Liver (tissue), 9 donors: ENCODE results near the gene RBM38. TPM values are rescaled to one million over a fixed set of nuclear protein-coding genes. Genes with fewer than 3 reads are reported as not detected.
"Not testable (repeated sequence)": the region's sequence is repeated elsewhere in the genome, so short reads cannot be mapped to it uniquely, and the experiment has no call there.

Experiments used
- DNase-seq: peaks from one replicate; pipeline ENCODE4 v3.0.0-alpha.2; 2017; ENCODE audit warnings: low spot score
- H3K27ac ChIP-seq, 2 donors: one replicate each; pipeline ENCODE4 v1.7.0; 2013; ENCODE audit warnings: inconsistent platforms in 2 of 2, low read length in 2 of 2, control low read depth in 1 of 2, low read depth in 1 of 2, mild to moderate bottlenecking in 1 of 2
- H3K27me3 ChIP-seq, 4 donors: one replicate each; pipeline versions ENCODE4 v1.6.1 to v1.7.0; 2013; ENCODE audit warnings: low read length in 3 of 4, inconsistent platforms in 1 of 4, mild to moderate bottlenecking in 1 of 4, moderate library complexity in 1 of 4; ENCODE audit not compliant: control insufficient read depth in 4 of 4, insufficient read depth in 4 of 4
- H3K36me3 ChIP-seq, 4 donors: one replicate each; pipeline versions ENCODE4 v1.6.1 to v1.7.0; 2013; ENCODE audit warnings: low read length in 3 of 4, mild to moderate bottlenecking in 3 of 4, low read depth in 1 of 4, moderate library complexity in 1 of 4; ENCODE audit not compliant: control insufficient read depth in 4 of 4, insufficient read depth in 3 of 4
- H3K4me1 ChIP-seq, 4 donors: one replicate each; pipeline versions ENCODE4 v1.6.1 to v1.7.0; 2013; ENCODE audit warnings: low read length in 3 of 4, mild to moderate bottlenecking in 3 of 4, moderate library complexity in 1 of 4; ENCODE audit not compliant: control insufficient read depth in 4 of 4, insufficient read depth in 4 of 4
- H3K4me3 ChIP-seq, 3 donors: one replicate each; pipeline versions ENCODE4 v1.6.1 to v1.7.0; 2013; ENCODE audit warnings: low read length in 3 of 3, control low read depth in 1 of 3, low read depth in 1 of 3, mild to moderate bottlenecking in 1 of 3
- H3K9ac ChIP-seq, 2 donors: one replicate each; pipeline ENCODE4 v1.7.0; 2013; ENCODE audit warnings: low read length in 2 of 2, mild to moderate bottlenecking in 2 of 2, moderate library complexity in 2 of 2, control low read depth in 1 of 2, low read depth in 1 of 2
- H3K9me3 ChIP-seq, 4 donors: one replicate each; pipeline versions ENCODE4 v1.6.1 to v1.7.0; 2013; ENCODE audit warnings: low read length in 3 of 4; ENCODE audit not compliant: control insufficient read depth in 4 of 4
- FOXA1 ChIP-seq: IDR thresholded peaks from 2 replicates; pipeline ENCODE4 v1.6.1; 2016; ENCODE audit warnings: antibody characterized with exemption
- HNF4A ChIP-seq, 2 donors: conservative IDR thresholded peaks; 2 replicates each; pipeline ENCODE4 v1.6.1; 2016; ENCODE audit warnings: antibody characterized with exemption in 2 of 2, mild to moderate bottlenecking in 2 of 2
- HNF4G ChIP-seq: IDR thresholded peaks from 2 replicates; pipeline ENCODE4 v1.6.1; 2016; ENCODE audit warnings: antibody characterized with exemption
- JUND ChIP-seq, 2 donors: IDR thresholded peaks; 2 replicates each; pipeline ENCODE4 v1.6.1; 2016; ENCODE audit warnings: antibody characterized with exemption in 2 of 2
- RAD21 ChIP-seq, 2 donors: IDR thresholded peaks; 2 replicates each; pipeline ENCODE4 v1.6.1; 2016; ENCODE audit warnings: antibody characterized with exemption in 2 of 2, mild to moderate bottlenecking in 2 of 2
- RXRA ChIP-seq, 2 donors: IDR thresholded peaks; 2 replicates each; pipeline ENCODE4 v1.6.1; 2017 to 2018; ENCODE audit warnings: antibody characterized with exemption in 2 of 2, mild to moderate bottlenecking in 1 of 2
- SP1 ChIP-seq: IDR thresholded peaks from 2 replicates; pipeline ENCODE4 v1.6.1; 2018; ENCODE audit warnings: antibody characterized with exemption, mild to moderate bottlenecking
- TAF1 ChIP-seq: conservative IDR thresholded peaks from 2 replicates; pipeline ENCODE4 v1.6.1; 2016; ENCODE audit warnings: antibody characterized with exemption, mild to moderate bottlenecking
- WGBS: extraction: QIAGEN DNeasy Blood & Tissue Kit; methylation state at CpG from one replicate; pipeline ENCODE4 v1.1.7; 2013; 5-methylcytosine and 5-hydroxymethylcytosine counted together
- polyA plus RNA-seq, 2 donors: library from polyadenylated mRNA; stranded (reverse) in 1 of 2; unstranded in 1 of 2; fragments of 200-250 nt in 1 of 2; fragments of >200 nt in 1 of 2; fragmentation: Nextera tagmentation in 1 of 2; extraction: Ambion mirVana in 1 of 2; gene quantifications; one replicate each; pipeline versions ENCODE4 v1.2.1 to v1.2.3, GENCODE V29; 2013 to 2015
- total RNA-seq, 2 donors: library from RNA; depleted of rRNA; stranded (reverse); fragments of >200 nt; gene quantifications; one replicate each; pipeline ENCODE4 v1.2.3, GENCODE V29; 2014
- TF ChIP-seq, protein P1 (sequence below): IDR thresholded peaks from 2 replicates; pipeline ENCODE4 v1.6.1; 2016; ENCODE audit warnings: antibody characterized with exemption
- TF ChIP-seq, protein P2 (sequence below): fragments of 150-350 bp; IDR thresholded peaks from 2 replicates; pipeline ENCODE4 v1.5.1; 2017; ENCODE audit warnings: improper control_type of control experiment, low read depth, low read length; ENCODE audit not compliant: missing input control
- donor health status: healthy.
- donor health status: healthy.
- donor health status: healthy.
- donor health status: healthy.
- donor health status: healthy.

RBM38 gene
- total and polyA plus RNA-seq, 4 donors = 1.4 to 258 (median 6.0) TPM

DNA sequence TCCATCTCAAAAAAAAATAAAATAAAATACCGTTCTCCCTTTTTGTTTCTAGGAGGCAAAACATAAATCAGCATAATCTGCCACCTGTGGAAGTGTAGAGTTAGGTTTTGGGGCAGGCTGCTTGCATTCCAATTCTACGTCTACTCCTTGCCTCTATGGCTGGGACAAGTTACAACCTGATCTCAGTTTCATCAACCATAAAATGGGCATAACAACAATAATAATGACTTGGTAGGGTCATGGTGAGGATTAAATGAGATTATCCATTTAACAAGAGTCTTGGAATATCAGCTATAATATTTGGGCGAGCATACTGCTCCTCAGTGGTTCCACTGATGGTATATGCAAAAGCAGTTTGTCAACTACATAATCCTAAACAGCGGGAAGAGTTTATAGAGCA, 43.8 kb upstream of the RBM38 start:
- no peak overlapping the region for H3K4me3 ChIP-seq
- WGBS = 74% methylated on average over 4 of the region's 4 CpGs
- H3K9ac ChIP-seq = no peak overlapping the region
- no peaks in the 10 kb centered on the region for H3K9me3 ChIP-seq
- H3K27me3 ChIP-seq = peaks cover 0 to 7% (median 0%) of the 10 kb centered on the region in 4 donors
- H3K36me3 ChIP-seq = no peaks in the 10 kb centered on the region
- no peak overlapping the region for H3K27ac ChIP-seq
- peaks cover 4 to 10% (median 8%) of the 10 kb centered on the region in 4 donors for H3K4me1 ChIP-seq
- DNase-seq = no peak
- no peak for TF ChIP-seq TAF1
- TF ChIP-seq FOXA1 = no peak
- no peak for TF ChIP-seq HNF4A (conservative IDR thresholded peaks at IDR 0.05)
- TF ChIP-seq, protein P1, sequence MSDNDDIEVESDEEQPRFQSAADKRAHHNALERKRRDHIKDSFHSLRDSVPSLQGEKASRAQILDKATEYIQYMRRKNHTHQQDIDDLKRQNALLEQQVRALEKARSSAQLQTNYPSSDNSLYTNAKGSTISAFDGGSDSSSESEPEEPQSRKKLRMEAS = no peak
- TF ChIP-seq JUND (IDR thresholded peaks at IDR 0.05) = no peak
- no peak for TF ChIP-seq HNF4G
- TF ChIP-seq SP1 = no peak
- no peak for TF ChIP-seq RXRA (IDR thresholded peaks at IDR 0.05)
- TF ChIP-seq RAD21 (IDR thresholded peaks at IDR 0.05) = no peak
- TF ChIP-seq, protein P2, sequence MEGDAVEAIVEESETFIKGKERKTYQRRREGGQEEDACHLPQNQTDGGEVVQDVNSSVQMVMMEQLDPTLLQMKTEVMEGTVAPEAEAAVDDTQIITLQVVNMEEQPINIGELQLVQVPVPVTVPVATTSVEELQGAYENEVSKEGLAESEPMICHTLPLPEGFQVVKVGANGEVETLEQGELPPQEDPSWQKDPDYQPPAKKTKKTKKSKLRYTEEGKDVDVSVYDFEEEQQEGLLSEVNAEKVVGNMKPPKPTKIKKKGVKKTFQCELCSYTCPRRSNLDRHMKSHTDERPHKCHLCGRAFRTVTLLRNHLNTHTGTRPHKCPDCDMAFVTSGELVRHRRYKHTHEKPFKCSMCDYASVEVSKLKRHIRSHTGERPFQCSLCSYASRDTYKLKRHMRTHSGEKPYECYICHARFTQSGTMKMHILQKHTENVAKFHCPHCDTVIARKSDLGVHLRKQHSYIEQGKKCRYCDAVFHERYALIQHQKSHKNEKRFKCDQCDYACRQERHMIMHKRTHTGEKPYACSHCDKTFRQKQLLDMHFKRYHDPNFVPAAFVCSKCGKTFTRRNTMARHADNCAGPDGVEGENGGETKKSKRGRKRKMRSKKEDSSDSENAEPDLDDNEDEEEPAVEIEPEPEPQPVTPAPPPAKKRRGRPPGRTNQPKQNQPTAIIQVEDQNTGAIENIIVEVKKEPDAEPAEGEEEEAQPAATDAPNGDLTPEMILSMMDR = no peak

DNA sequence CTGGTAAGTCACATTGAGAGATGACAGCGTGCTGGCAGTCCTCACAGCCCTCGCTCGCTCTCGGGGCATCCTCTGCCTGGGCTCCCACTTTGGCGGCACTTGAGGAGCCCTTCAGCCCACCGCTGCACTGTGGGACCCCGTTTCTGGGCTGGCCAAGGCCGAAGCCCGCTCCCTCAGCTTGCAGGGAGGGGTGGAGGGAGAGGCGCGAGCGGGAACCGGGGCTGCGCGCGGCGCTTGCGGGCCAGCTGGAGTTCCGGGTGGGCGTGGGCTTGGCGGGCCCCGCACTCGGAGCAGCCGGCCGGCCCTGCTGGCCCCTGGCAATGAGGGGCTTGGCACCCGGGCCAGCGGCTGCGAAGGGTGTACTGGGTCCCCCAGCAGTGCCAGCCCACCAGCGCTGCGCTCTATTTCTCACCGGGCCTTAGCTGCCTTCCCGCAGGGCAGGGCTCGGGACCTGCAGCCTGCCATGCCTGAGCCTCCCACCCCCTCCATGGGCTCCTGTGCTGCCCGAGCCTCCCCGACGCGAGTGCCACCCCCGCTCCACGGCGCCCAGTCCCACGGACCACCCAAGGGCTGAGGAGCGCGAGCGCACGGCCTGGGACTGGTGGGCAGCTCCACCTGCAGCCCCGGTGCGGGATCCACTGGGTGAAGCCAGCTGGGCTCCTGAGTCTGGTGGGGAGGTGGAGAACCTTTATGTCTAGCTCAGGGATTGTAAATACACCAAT, 42.8 kb upstream of the RBM38 start:
- H3K36me3 ChIP-seq, H3K4me3 ChIP-seq, H3K9me3 ChIP-seq, H3K27me3 ChIP-seq, DNase-seq, H3K27ac ChIP-seq, H3K9ac ChIP-seq: not testable (repeated sequence)
- WGBS = 67% methylated on average over 47 of the region's 47 CpGs
- H3K4me1 ChIP-seq = peaks cover 4 to 14% (median 10%) of the 10 kb centered on the region in 4 donors

DNA sequence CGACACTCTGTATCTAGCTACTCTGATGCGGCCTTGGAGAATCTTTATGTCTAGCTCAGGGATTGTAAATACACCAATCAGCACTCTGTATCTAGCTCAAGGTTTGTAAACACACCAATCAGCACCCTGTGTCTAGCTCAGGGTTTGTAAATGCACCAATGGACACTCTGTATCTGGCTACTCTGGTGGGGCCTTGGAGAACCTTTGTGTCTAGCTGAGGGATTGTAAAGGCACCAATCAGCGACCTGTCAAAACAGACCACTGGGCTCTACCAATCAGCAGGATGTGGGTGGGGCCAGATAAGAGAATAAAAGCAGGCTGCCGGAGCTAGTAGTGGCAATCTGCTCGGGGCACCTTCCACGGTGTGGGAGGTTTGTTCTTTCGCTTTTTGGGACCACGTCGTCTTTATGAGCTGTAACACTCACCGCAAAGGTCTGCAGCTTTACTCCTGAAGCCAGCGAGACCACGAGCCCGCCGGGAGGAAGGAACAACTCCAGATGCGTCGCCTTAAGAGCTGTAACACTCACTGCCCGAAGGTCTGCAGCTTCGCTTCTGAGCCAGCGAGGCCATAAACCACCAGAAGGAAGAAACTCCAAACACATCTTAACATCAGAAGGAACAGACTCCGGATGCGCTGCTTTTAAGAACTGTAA, 42.1 kb upstream of the RBM38 start:
- H3K4me1 ChIP-seq = peaks cover 4 to 14% (median 10%) of the 10 kb centered on the region in 4 donors
- H3K27me3 ChIP-seq, H3K27ac ChIP-seq, H3K4me3 ChIP-seq, H3K9me3 ChIP-seq, H3K9ac ChIP-seq, DNase-seq, H3K36me3 ChIP-seq: not testable (repeated sequence)
- WGBS = 93% methylated on average over 21 of the region's 21 CpGs
